Measurements from ENCODE around the gene IQSEC3.
"Not testable (repeated sequence)": the region's sequence is repeated elsewhere in the genome, so short reads cannot be mapped to it uniquely, and the experiment has no call there.

IQSEC3 gene

DNA sequence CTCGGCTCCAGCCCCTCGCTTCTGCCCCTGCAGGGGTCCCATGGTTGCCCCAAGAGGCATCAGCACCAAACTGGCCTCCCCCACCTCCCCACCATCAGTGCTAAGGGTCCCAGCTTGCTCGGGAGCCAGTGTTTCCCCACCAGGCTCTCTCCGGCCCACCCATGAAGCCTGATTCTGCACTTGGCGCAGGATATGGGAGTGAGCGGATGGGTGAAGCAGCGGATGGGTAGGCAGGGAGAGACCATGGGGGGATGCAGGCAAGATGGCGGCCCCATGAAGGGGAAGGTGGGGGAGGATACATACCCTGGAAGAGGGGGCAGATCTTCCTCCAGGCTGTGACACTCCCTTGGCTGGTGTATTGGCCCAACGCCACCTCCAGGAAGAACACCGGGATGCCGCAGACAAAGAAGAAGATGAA is 137.7 kb downstream of the IQSEC3 start:
- no peak for DNase-seq

DNA sequence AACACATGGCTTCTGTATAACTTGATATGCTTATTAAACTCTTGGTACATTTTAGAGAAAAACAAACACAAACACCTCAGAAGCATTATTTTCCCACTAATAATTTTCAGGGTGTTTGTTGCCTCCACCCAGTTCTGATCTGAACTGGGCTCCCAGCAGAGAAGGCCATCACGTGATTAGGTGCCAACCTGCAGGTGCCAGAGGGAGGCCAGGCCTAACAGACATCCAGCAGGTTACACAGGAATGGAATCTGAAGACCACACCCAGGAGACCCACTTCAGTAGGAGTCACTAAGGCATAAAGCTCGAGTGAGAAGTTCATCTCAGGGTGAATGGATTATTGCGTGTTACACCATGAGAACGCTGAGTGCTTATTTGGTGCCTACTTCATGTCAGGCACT is 138.5 kb downstream of the IQSEC3 start:
- DNase-seq: no peak

DNA sequence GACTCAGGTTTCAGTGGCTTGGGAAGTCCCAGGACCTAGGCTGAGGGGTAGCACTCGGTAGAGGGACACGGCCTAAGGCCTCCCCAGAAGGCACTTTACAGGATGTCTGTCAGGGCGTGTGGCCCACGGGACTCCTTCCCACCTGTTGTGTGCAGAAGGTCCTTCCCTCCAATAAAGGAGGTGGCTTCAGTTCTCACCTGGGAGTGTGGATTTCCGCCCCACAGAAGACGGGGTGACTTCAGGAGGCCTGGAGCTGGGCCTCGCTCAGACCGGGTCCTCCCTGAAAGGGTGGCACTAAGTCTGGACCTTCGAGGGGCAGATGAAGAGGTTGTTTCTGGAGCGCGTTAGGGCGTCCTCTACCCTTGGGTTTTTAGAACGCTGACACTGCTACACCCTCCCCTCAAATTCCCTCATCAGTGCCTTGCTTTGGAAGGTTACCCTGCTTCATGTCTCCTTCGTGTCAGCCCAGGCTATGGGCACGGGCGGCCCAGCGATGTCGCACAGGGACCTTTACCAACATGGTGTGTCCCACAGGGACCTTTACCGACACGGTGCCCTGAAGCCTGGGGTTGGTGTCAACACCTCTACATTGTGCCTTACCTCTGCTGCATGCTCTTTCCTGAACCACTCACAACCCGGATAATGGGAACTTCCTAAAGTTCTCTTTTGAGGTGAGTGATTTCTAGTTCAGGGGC is 140.3 kb downstream of the IQSEC3 start:
- DNase-seq: no peak

DNA sequence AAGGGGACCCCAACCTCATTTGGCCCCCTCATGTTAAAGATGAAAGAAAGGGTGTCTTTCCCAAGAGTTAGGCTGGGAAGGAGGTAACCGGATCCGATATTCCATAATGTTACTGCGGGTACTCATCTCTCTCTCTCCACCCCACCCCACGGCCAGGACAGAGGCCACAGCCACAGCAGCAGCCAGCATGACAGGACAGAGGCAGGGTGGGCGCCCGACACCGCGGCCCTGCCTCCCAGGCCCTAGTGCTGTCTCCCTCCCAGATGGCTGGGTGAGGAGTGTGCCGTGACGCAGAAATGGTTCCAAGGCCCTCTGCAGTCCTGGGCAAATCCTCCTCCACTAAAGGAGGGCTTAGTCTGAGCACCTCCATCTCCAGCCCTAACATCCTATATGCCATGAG is 141.2 kb downstream of the IQSEC3 start:
- DNase-seq: no peak

DNA sequence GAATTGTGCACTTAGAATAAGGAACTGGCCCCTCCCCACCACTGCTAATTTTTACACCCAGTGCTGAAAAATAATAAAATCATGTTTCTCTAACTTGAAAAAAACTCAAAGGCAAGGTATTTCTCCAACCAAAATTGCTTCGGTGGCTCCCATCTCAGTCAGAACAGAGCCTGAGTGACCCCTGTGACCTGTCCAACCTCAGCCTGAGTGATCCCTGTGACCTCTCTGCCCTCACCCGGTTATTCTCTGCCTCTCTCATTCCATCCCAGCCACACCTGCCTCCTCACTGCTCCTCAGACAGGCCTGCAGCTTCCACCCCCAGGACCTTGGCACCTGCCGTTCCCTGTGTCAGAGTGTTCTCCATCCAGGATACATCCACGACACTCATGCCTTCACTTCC is 142.2 kb downstream of the IQSEC3 start:
- DNase-seq: no peak

DNA sequence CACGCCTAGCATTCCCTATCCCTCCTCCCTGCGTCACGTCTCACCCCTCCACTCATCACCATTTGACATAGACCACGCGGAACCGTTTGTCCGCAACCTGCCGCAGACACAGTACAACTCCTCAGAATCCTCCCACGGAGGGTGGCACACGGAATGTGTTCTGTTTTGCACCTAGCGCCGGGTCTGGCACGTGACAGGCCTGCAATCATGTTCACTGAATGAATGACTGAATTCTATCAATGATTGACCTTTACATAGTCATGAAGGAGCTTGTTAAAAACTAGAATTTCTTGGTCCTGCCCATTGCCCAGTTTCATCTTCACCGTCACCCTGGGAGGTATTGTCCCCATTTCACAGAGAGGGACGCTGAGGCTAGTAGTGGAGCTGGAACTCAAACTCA is 142.7 kb downstream of the IQSEC3 start:
- no peak for DNase-seq

DNA sequence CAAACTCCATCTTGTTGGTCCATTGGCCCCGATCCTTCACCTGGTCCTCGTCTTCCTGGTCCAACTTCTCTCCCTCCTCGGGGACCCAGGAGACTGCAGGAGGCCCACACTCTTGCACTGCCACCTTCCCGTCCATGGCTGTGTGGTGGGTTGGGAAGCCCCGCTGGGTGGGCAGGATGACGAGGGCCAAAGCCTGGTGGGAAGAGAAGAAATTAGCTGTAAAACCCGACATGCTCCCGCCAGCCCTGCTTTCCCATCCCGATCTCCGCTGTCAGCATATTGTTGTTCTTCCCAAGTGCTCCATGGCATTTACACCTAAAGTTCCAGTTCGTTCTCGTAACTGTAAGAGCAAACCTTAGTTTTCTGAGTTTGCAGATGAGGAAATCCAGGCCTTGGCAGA is 143.3 kb downstream of the IQSEC3 start:
- no peak for DNase-seq

DNA sequence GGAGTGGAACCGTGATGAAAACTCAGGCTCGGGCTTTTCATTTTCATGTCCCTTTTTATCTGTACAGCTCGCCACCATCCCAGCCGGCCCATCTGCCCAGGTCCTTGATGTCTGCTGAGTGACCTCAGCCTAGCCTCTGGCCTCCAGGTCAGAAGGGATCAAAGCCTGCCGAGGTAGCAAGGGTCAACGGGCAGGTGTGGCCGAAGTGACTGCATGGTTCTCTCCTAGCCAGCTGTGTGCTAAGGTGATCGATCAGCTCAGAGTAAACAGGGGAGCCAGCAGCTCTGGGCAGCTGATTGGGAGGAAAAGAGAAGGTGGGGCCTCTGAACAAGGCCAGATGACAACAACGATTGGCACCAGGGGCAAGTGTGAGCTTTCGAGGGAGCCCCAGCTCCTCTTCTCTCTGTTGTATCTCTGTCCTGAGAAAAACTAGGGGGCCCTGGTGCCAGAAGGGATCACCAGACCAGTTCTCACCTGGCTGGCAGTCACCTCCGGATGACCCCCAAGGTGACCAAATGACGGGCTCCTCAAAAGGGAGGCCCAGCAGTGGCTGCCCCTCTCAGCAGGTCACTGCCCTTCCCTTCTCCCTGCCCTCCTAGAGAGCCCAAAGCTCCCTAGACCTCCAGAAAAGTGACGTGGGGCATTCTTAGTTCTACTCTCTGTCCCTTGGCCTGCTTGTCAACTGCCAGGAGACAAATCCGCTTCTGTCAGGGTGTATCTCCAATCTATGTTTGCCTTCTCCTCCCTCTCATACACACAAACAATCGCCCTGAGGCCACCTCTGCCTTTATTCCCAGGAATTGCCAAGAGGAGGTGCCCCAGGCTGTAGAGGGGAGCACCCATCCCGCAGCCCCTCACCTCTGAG is 143.9 kb downstream of the IQSEC3 start:
- no peak for DNase-seq

DNA sequence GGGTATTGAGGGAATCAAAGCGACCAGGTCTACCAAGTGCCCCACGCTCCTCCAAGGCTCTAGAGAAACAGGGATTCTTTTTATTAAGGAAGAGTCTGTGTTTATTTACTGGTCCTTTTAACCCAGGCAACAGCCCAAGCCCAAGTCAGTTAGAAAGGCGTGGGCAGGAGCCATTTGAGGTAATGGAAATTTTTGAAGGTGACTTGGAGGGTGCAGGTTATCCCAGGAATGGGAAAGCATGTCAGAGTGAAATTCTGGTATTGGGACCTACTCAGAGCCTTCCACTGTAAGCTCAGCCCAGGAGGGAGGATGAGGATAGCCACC is 144.5 kb downstream of the IQSEC3 start:
- DNase-seq: no peak

DNA sequence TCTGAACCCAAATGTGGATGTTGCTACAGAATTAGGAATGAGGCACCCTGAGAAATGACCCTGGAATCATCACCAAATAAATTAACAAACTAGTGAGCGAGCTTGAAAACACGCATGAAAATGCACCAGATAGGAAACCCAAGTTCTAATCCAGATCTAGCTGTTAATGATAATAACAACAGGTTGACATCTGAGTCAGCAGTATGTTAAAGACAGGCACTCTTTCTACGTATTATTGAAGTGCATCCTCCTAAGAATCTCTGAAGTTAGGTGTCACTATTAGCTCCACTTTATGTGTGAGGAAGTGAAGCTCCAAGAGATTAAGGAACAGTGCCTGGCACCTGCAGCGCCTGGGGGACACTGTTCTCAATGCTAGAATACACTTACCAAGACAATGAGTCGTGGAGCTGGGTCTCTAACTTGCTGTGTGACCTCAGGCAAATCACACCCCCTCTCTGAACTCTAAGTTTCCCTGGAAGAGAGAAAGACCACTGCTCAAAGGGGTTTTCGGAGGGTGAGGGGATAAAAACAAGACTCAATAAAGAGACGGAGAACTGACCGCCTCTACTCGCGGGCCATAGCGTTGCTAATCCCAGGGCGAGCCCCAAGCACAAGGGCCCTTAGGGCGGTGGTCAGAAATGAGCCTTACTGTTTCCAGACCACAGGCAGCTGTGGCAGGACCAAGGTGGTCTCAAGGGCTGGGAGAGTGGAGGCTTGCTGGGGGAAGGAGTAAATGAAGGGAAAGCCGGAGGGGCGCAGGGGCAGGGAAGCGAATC is 145.3 kb downstream of the IQSEC3 start:
- DNase-seq: no peak

DNA sequence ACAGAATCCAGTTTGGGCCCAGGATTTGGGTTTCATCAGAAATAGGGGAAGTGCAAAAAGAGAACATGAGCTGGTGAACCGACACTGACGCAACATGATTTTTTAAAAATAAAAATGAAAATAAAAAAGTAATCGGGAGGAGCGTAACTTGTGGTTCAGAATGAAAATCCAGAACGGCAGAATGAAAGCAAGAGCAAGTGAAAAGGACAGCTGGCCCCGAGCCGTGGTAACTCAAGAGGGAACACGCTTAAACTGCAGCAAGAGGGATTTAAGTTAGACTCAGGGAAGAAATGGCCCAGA is 145.8 kb downstream of the IQSEC3 start:
- no peak for DNase-seq

DNA sequence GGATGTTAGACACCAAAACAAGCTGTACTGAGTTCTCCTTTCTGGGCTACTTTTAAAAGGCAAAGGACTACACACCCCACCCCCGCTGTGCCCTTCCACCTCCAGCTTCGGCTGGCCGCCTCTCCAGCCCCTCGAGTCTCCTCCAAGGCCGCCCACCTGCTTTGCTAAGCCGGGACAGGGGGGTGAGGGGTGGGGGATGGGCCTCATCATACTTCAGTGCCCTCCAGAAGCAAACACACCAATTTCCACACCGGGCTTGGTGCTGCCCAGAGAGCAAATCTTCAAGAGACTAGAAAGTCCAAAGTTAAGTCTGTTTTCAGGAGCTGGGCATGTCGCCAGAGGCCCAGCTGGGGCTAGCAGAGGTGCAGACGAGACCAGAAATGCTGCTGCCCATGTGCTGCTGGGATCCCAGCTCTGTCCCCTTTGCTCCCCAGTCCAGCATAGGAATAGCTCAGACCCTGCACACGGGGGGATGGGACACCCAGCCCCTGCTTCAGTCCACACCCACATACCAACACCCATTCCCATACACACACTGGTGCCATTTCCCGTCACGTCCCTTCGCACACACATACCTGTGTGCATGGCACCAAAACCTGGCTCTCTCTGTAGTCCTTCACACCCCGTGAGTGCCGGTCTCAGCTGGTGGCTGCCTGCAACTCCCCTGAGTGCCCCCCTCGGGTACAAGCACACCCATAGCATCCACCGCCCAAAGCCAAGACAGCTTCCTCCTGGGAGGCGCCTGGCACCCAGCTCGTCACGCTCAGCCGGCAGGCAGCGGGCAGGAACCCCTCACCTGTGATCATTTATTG is 146.4 kb downstream of the IQSEC3 start:
- DNase-seq: no peak

DNA sequence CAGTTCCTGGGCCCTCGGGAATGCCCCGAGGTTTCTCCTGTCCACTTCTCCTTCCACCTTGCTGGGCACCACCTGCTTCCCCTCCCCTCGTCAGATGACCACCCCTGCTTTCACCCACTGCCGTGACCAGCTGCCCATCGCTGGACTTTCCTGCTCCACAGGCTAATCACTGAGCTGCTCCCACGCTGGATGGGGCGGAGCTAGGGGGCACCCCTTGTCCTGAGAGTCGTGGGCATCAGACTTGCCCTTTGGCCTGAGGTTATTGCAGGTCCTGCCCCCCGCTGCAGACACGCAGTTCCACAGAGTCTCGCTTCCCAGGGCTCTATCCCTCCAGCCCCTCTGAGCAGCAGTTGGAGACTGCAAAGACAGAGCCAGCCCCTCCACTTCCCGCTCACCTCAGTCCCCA is 147.0 kb downstream of the IQSEC3 start:
- no peak for DNase-seq

DNA sequence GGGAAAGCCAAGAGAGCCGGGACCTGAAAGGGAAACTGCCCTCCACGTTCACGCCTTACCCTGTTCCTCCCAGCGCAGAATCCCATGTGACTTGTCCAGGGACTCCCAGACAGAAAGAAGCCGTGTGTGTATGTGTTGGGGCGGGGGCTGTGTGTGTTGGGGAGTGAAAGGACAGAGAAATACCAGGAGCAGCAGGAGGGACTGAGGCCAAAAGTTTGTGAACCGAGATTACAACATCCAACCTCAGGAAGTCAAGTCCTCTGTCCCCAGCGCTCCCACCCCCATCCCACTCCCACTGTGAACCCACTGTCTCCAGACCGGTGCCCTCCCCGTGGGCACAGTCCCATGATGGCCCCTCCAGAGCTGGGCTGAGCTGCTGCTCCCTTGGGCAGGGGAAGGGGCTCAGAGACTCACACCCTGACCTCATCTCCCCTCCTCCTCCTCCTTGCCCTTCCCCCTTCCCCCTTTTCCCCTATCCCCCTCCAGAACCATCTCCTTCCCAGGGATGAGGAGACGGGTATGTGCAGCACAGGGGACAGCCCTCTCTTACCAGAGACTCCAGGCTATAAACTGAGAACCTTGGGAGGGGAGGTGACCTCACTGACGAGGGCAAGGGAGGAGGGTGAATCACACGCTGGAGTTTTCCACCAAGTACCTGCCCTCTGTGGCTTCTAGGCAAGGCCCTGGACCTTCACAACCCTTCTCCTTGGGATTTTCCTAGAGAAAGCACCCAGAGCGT is 147.6 kb downstream of the IQSEC3 start, which contains the start of gene SLC6A12:
Gene SLC6A12 (minus strand): TSS at position 155 of the 739 bp plus-strand sequence. CDS start 4,171 bp downstream, outside the sequence.
- DNase-seq: no peak

DNA sequence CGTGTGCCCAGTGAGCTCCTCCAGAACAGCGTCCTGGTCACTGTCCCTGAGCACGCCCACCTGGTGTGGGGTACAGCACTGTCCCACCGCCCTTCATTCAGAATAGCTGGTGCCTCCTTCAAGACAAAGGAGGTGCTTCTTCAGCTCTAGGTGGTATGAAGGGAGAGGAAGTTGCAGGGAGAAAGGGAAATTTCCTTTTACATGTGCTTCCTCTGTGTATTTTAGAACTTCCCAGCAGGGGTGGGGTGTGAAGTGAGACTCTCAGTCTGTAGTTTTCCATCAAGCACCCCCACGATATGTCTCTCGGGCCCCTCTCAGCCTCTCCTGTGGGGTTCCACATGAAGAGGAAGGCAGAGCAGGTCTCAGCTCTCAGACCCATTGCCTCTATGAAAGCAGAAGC is 148.5 kb downstream of the IQSEC3 start:
- DNase-seq: no peak

DNA sequence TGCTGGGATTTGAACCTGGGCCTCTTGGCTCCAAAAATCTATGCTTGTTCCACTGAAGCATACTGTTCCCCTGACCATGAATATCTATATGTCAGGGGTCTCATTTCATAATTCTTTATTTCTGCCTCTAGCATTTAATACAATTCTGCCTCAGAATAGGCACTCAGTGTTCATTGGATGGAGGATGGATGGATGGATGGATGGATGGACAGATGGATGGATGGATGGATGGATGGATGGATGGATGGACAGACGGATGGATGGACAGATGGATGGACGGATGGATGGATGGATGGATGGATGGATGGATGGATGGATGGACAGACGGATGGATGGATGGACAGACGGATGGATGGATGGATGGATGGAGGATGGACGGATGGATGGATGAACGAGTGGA is 150.5 kb downstream of the IQSEC3 start:
- not testable (repeated sequence) for DNase-seq

DNA sequence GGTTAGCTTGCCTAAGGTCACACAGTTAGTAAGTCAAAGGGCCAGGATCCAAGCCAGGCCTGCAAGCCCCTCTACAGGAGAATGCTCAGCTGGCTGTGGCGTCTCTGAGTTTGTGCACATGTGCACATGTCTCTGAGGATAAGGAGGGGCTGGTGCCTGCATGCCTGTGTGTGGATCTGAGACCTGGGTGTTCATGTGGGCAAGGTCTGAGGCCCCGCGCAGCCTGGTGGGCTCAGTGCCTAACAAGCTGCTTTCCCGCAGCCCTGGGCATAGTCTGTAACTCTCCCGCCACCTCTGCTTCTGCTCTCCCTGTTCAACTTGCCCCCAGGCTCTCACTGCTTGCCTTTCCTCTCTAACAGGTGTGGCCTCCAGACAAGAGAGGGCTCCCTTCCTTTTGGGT is 151.7 kb downstream of the IQSEC3 start:
- DNase-seq: no peak

DNA sequence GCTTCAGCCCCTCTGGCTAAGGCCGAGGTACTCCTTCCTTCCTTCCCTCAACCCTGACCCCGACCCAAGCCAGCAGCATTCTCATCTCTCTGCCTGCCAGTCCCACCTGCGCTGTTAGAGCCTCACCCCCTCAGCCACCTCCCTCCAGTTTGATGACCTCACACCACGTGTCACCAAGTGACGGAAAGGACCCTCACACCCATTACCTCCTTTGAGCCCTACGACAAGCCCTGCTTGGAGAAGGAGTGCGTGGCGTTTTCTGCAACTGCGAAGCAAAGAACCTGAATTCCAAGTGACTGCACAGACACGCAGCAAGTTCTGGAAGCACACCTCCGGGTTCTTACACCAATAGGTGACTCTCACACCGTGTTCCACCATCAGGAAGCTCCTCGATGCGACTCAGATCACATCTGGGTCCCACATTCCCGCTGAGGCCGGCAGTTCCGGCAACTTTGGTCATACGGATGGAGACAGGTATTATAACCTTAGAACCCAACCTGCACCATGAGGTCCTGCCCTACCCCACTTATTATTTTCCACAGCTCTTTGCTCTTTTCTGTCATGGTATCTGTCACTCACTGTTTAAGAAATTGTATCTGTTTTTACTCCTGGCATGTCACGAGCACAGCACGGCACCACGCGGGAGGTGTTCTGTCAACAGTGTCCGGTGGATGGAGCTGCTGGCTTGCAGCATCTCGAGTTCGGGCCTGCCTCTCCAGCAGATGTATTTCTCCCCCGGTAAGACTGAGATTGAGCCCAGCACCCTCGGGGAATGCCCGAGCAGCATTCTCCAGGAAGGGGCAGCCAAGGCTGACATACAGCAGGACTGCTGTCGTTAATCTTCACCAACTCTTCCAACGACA is 152.4 kb downstream of the IQSEC3 start:
- DNase-seq: no peak

DNA sequence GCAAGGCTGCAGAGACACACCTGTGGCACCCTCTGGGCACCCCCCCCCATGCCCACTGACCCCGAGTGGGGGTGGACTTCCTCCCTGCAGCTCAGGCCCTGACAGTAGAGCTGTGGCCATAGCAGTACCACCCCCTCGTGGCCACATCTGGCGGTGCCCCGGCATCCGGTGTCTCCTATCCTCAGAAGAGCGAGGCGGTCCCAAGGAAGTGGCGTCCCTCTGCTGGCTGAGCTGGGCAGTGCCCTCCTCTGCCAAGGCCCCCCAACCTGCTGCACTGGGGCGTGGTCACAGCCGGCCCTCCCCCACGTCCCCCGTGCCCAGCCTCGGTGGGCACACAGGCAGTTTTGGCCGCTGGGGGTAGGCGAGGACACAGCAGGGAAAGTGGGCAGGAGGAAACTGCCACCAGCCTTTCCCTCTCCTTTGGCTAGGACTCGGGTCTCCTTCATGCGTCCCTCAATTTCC is 153.4 kb downstream of the IQSEC3 start:
- DNase-seq: no peak

DNA sequence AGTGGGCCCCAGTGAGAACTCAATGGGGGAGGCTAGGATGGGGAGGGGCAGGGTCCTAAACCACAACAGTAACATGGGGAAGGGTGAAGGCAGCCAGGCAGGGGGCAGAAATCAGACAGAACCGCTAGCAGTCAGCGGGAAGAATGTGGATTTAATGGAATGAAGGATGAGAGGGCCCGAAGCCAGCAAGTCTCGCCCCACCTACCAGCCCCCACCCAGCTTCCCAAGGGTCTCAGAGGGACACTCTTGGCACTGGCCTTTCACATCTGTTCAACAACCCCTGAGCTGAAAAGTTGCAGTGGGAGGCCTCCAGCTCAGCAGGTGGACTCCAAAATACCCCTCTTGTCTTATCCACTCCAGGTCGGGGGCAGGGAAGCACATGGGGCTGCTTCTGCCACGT is 153.9 kb downstream of the IQSEC3 start:
- DNase-seq: no peak

DNA sequence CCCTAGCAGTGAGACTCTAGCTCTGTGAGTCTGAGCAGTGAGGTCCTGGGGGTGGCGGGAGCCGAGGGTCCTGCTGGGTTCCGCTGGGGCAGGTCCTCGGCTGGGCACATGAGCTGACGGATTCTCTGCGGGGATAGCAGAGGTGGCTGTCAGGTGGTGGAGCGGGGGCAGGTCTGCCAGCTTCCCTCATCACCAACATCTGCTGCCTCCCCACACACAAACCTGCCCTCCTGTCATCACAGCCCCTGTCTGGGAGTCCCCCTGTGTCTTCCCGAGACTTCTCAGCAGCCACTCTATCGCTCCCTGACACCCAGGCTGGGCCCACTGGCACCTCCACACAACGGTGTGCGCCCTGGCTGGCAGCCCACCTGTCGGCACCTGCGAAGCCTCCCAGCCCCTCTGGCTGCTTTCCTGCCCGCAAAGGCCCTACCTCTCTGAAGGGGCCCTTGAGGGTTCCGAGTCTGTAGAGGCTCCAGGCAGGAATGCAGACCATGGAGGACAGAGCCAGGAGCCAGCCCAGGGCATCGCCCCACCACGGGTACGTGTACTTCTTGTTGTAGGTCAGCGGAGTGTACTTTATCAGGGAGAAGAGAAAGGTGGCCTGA is 154.5 kb downstream of the IQSEC3 start:
- DNase-seq: no peak

All from central memory CD4-positive, alpha-beta T cell (primary cell).